H9 (cell line): ENCODE data around the gene USP53. TPM values are rescaled to one million over a fixed set of nuclear protein-coding genes. Genes with fewer than 3 reads are reported as not detected.

Source experiments
- DNase-seq: peaks from one replicate; pipeline ENCODE4 v3.0.0-alpha.2; 2017
- H2AFZ ChIP-seq: one replicate; pipeline ENCODE4 v1.6.1; 2013; ENCODE audit warnings: mild to moderate bottlenecking, low read length, control low read depth, moderate library complexity
- H2AK5ac ChIP-seq: 2 replicates; pipeline ENCODE4 v1.6.1; 2013; ENCODE audit warnings: low read length, control low read depth, mixed read lengths; ENCODE audit not compliant: insufficient read length
- H2BK120ac ChIP-seq: one replicate; pipeline ENCODE4 v1.6.1; 2013; ENCODE audit warnings: low read depth, mild to moderate bottlenecking, low read length, control low read depth, inconsistent platforms; ENCODE audit not compliant: poor library complexity, severe bottlenecking
- H2BK12ac ChIP-seq: 2 replicates; pipeline ENCODE4 v1.6.1; 2013; ENCODE audit warnings: low read length, control low read depth, mixed read lengths, low read depth; ENCODE audit not compliant: insufficient read length
- H2BK15ac ChIP-seq: 2 replicates; pipeline ENCODE4 v1.6.1; 2013; ENCODE audit warnings: low read depth, low read length, control low read depth
- H2BK20ac ChIP-seq: one replicate; pipeline ENCODE4 v1.6.1; 2013; ENCODE audit warnings: low read depth, mild to moderate bottlenecking, low read length, control low read depth, inconsistent platforms; ENCODE audit not compliant: poor library complexity, severe bottlenecking
- H2BK5ac ChIP-seq: 2 replicates; pipeline ENCODE4 v1.6.1; 2013; ENCODE audit warnings: low read length, control low read depth, mixed read lengths; ENCODE audit not compliant: insufficient read length
- H3K14ac ChIP-seq: 2 replicates; pipeline ENCODE4 v1.6.1; 2013; ENCODE audit warnings: low read length, control low read depth; ENCODE audit not compliant: insufficient read depth
- H3K18ac ChIP-seq: 2 replicates; pipeline ENCODE4 v1.6.1; 2013; ENCODE audit warnings: low read depth, mild to moderate bottlenecking, mixed read lengths, low read length, control low read depth; ENCODE audit not compliant: insufficient read length
- H3K23ac ChIP-seq: 2 replicates; pipeline ENCODE4 v1.6.1; 2013; ENCODE audit warnings: low read length, control low read depth, mixed read lengths, low read depth; ENCODE audit not compliant: insufficient read length
- H3K23me2 ChIP-seq: 2 replicates; pipeline ENCODE4 v1.6.1; 2013; ENCODE audit warnings: low read depth, mild to moderate bottlenecking, mixed read lengths, low read length, control low read depth; ENCODE audit not compliant: insufficient read length, poor library complexity, severe bottlenecking
- H3K27ac ChIP-seq: 2 replicates; pipeline ENCODE4 v1.5.1; 2013; ENCODE audit warnings: low read length, control low read depth, mixed read lengths, low read depth; ENCODE audit not compliant: insufficient read length
- H3K27me3 ChIP-seq: 2 replicates; pipeline ENCODE4 v1.6.1; 2013; ENCODE audit warnings: low read length, control low read depth, inconsistent platforms; ENCODE audit not compliant: insufficient read depth
- H3K4ac ChIP-seq: 2 replicates; pipeline ENCODE4 v1.6.1; 2013; ENCODE audit warnings: low read depth, mild to moderate bottlenecking, control low read depth, inconsistent platforms, low read length, moderate library complexity
- H3K4me1 ChIP-seq: 2 replicates; pipeline ENCODE4 v1.6.1; 2013; ENCODE audit warnings: low read length, control low read depth, inconsistent platforms; ENCODE audit not compliant: insufficient read depth
- H3K4me2 ChIP-seq: 2 replicates; pipeline ENCODE4 v1.6.1; 2013; ENCODE audit warnings: low read length, control low read depth, mixed read lengths; ENCODE audit not compliant: insufficient read length, insufficient read depth
- H3K56ac ChIP-seq: 2 replicates; pipeline ENCODE4 v1.6.1; 2013; ENCODE audit warnings: low read depth, mild to moderate bottlenecking, mixed read lengths, low read length, control low read depth; ENCODE audit not compliant: insufficient read length
- H3K79me1 ChIP-seq: 2 replicates; pipeline ENCODE4 v1.6.1; 2013; ENCODE audit warnings: low read depth, mild to moderate bottlenecking, moderate library complexity, low read length, control low read depth, inconsistent platforms; ENCODE audit not compliant: insufficient read depth, poor library complexity, severe bottlenecking
- H3K79me2 ChIP-seq: 2 replicates; pipeline ENCODE4 v1.6.1; 2013; ENCODE audit warnings: low read length, control low read depth, inconsistent platforms; ENCODE audit not compliant: insufficient read depth
- H3K9ac ChIP-seq: 2 replicates; pipeline ENCODE4 v1.6.1; 2013; ENCODE audit warnings: low read length, control low read depth, mixed read lengths; ENCODE audit not compliant: insufficient read length; ENCODE audit errors: extremely low read depth
- H3K9me3 ChIP-seq: one replicate; pipeline ENCODE4 v1.6.1; 2013; ENCODE audit warnings: low read depth, low read length, inconsistent platforms; ENCODE audit not compliant: control insufficient read depth
- H3T11ph ChIP-seq: one replicate; pipeline ENCODE4 v1.6.1; 2013; ENCODE audit warnings: mild to moderate bottlenecking, low read length, control low read depth, inconsistent platforms
- H4K20me1 ChIP-seq: one replicate; pipeline ENCODE4 v1.6.1; 2013; ENCODE audit not compliant: control insufficient read depth, insufficient read length, insufficient read depth
- H4K5ac ChIP-seq: 2 replicates; pipeline ENCODE4 v1.6.1; 2013; ENCODE audit warnings: low read depth, mild to moderate bottlenecking, mixed read lengths, low read length, control low read depth; ENCODE audit not compliant: insufficient read length
- H4K8ac ChIP-seq: replicated peaks from 2 replicates; pipeline ENCODE4 v1.6.1; 2013; ENCODE audit warnings: low read length, control low read depth, mixed read lengths, low read depth; ENCODE audit not compliant: insufficient read length
- H4K91ac ChIP-seq: 2 replicates; pipeline ENCODE4 v1.6.1; 2013; ENCODE audit warnings: low read depth, mild to moderate bottlenecking, moderate library complexity, mixed read lengths, low read length, control low read depth; ENCODE audit not compliant: insufficient read length
- H3K27ac Mint-ChIP-seq, 3 experiments: 2 replicates in 2 of 3; 3 replicates in 1 of 3; pipeline ENCODE4 v1.8.0; 2020 to 2021; ENCODE audit warnings: mixed read lengths in 3 of 3, mild to moderate bottlenecking in 1 of 3, moderate library complexity in 1 of 3
- H3K27me3 Mint-ChIP-seq: 2 replicates; pipeline ENCODE4 v1.8.0; 2021; ENCODE audit warnings: low read depth, mild to moderate bottlenecking, moderate library complexity, mixed read lengths
- H3K36me3 Mint-ChIP-seq, 3 experiments: 2 replicates in 2 of 3; 3 replicates in 1 of 3; pipeline ENCODE4 v1.8.0; 2020 to 2021; ENCODE audit warnings: low read depth in 3 of 3, mixed read lengths in 3 of 3; ENCODE audit not compliant: insufficient read depth in 1 of 3
- H3K4me1 Mint-ChIP-seq, 2 experiments: 2 replicates each; pipeline ENCODE4 v1.8.0; 2020; ENCODE audit warnings: mixed read lengths in 2 of 2
- H3K4me3 Mint-ChIP-seq, 2 experiments: 2 replicates in 1 of 2; 3 replicates in 1 of 2; pipeline ENCODE4 v1.8.0; 2020 to 2021; ENCODE audit warnings: mild to moderate bottlenecking in 2 of 2, mixed read lengths in 2 of 2, moderate library complexity in 1 of 2
- H3K9me3 Mint-ChIP-seq, 2 experiments: 2 replicates in 1 of 2; 3 replicates in 1 of 2; pipeline ENCODE4 v1.8.0; 2020; ENCODE audit warnings: mild to moderate bottlenecking in 2 of 2, mixed read lengths in 2 of 2, moderate library complexity in 1 of 2
- CTCF ChIP-seq: fragments of 200-600 bp; sonication (generic); conservative IDR thresholded peaks from 3 replicates; pipeline ENCODE4 v1.8.0; 2021; ENCODE audit warnings: antibody characterized with exemption, mild to moderate bottlenecking
- WGBS: extraction: QIAGEN DNeasy Blood & Tissue Kit; methylation state at CpG from one replicate; pipeline ENCODE4 v1.1.7; 2013; ENCODE audit warnings: missing lambda C conversion rate, low lambda C conversion rate, mixed read lengths; ENCODE audit not compliant: insufficient read length; ENCODE audit errors: extremely low coverage; 5-methylcytosine and 5-hydroxymethylcytosine counted together
- total RNA-seq: library from RNA; stranded (reverse); gene quantifications from 2 replicates; pipeline ENCODE4 v1.2.1, GENCODE V29; 2021

USP53 gene
- total RNA-seq, 1 experiment from 2014 or later, result 18.4 TPM

- Histone ChIP-seq H2BK12ac (no peak overlapping the region), H3K14ac (no peak overlapping the region), H3K4me1 (no peaks in the 10 kb centered on the region), H2AK5ac (no peak overlapping the region), H3K27ac (no peak overlapping the region), H3K27me3 (no peaks in the 10 kb centered on the region), H3K79me1 (no peaks in the 10 kb centered on the region), H2BK15ac (no peak overlapping the region), H3K18ac (no peak overlapping the region), H2BK20ac (no peak overlapping the region), H4K5ac (no peak overlapping the region), H3K23me2 (no peaks in the 10 kb centered on the region), H3K9me3 (no peaks in the 10 kb centered on the region), H2BK120ac (no peak overlapping the region), H3K79me2 (no peaks in the 10 kb centered on the region), H4K8ac (no peak overlapping the region), H3T11ph (no peak overlapping the region), H3K4me2 (no peak overlapping the region), H3K56ac (no peak overlapping the region), H3K4ac (no peak overlapping the region), H3K9ac (no peak overlapping the region), H2BK5ac (no peak overlapping the region), H4K91ac (no peak overlapping the region), H3K23ac (no peak overlapping the region), H4K20me1 (no peaks in the 10 kb centered on the region), H2AFZ (no peak overlapping the region)
- TF ChIP-seq CTCF, result no peak
- Mint-ChIP-seq H3K27ac (no peak overlapping the region), H3K4me1 (peaks cover 5 to 8% of the 10 kb centered on the region in 2 experiments), H3K9me3 (no peaks in the 10 kb centered on the region), H3K36me3 (no peaks in the 10 kb centered on the region), H3K4me3 (no peak overlapping the region), H3K27me3 (no peaks in the 10 kb centered on the region; the same call in 1 of the 2 replicates)
- WGBS, result no CpG with 5 or more reads among the region's 1 CpG
- DNase-seq, result no peak
Measured at GRCh38 chr4:119179011-119179410, 33.5 kb upstream of the USP53 start.
